CD4-positive, alpha-beta T cell treated with Interferon gamma for 1 hour (primary cell): ENCODE results near the gene IGSF21.

ENCODE experiments used
- DNase-seq: peaks from one replicate; pipeline ENCODE4 v3.0.0-alpha.2; 2020

The IGSF21 gene

GRCh38 chr1:18107369-18108298, at the start of gene IGSF21:
TSS of gene IGSF21 (plus strand) at chr1:18107798. CDS start at chr1:18108129, 331 bp downstream.
- no peak for DNase-seq

- DNase-seq = no peak
These were observed 49.2 kb upstream of the IGSF21 start for GRCh38 chr1:18058206-18058921.

- DNase-seq = no peak
These were observed 48.5 kb upstream of the IGSF21 start for GRCh38 chr1:18058981-18059605.

- no peak for DNase-seq
These were observed 47.2 kb upstream of the IGSF21 start for GRCh38 chr1:18060366-18060765.

- DNase-seq = no peak
These were observed 45.4 kb upstream of the IGSF21 start for GRCh38 chr1:18062185-18062584.

GRCh38 chr1:18064534-18064933, 43.1 kb upstream of the IGSF21 start:
- no peak for DNase-seq

- no peak for DNase-seq
These were observed 41.0 kb upstream of the IGSF21 start for GRCh38 chr1:18066576-18066975.

GRCh38 chr1:18069903-18070302, 37.7 kb upstream of the IGSF21 start:
- DNase-seq = peak; percentile 5

GRCh38 chr1:18072066-18072465, 35.5 kb upstream of the IGSF21 start:
- no peak for DNase-seq

GRCh38 chr1:18073066-18073642, 34.4 kb upstream of the IGSF21 start:
- DNase-seq = no peak

- DNase-seq = no peak
These were observed 29.9 kb upstream of the IGSF21 start for GRCh38 chr1:18077657-18078215.

GRCh38 chr1:18079941-18080735, 27.5 kb upstream of the IGSF21 start:
- no peak for DNase-seq

- no peak for DNase-seq
These were observed 22.1 kb upstream of the IGSF21 start for GRCh38 chr1:18085387-18086074.

GRCh38 chr1:18088077-18088594, 19.5 kb upstream of the IGSF21 start:
- DNase-seq = no peak

GRCh38 chr1:18089488-18089887, 18.1 kb upstream of the IGSF21 start:
- DNase-seq = no peak

- DNase-seq = no peak
These were observed 17.0 kb upstream of the IGSF21 start for GRCh38 chr1:18090636-18091035.

GRCh38 chr1:18091660-18092446, 15.7 kb upstream of the IGSF21 start:
- DNase-seq = no peak

GRCh38 chr1:18093193-18093592, 14.4 kb upstream of the IGSF21 start:
- DNase-seq = no peak

GRCh38 chr1:18093646-18094045, 14.0 kb upstream of the IGSF21 start:
- DNase-seq = no peak

- DNase-seq = no peak
These were observed 13.5 kb upstream of the IGSF21 start for GRCh38 chr1:18094096-18094495.
